DMS153 treated with DMSO at 0.1 percent for 48 hours (cell line): ENCODE data around the gene SELP.

Experiments used
- DNase-seq: peaks from one replicate; lab custom pipeline; 2025; ENCODE audit not compliant: unreplicated experiment; lab: John Stamatoyannopoulos, UW

SELP gene

GRCh38 chr1:169623132-169623926 is 6.6 kb downstream of the SELP start:
- DNase-seq = no peak

GRCh38 chr1:169620565-169620964 is 9.4 kb downstream of the SELP start:
- DNase-seq = no peak

GRCh38 chr1:169618367-169618766 is 11.6 kb downstream of the SELP start:
- DNase-seq = no peak

GRCh38 chr1:169615803-169616202 is 14.1 kb downstream of the SELP start:
- DNase-seq = no peak

GRCh38 chr1:169610858-169611257 is 19.1 kb downstream of the SELP start:
- DNase-seq = no peak

GRCh38 chr1:169610108-169610507 is 19.8 kb downstream of the SELP start:
- no peak for DNase-seq

- no peak for DNase-seq
Observed at GRCh38 chr1:169608226-169608625, 21.7 kb downstream of the SELP start.

GRCh38 chr1:169604781-169605560 is 25.0 kb downstream of the SELP start:
- no peak for DNase-seq

GRCh38 chr1:169601096-169601881 is 28.6 kb downstream of the SELP start:
- no peak for DNase-seq

- DNase-seq = no peak
Observed at GRCh38 chr1:169595764-169596711, 33.9 kb downstream of the SELP start.

- no peak for DNase-seq
Observed at GRCh38 chr1:169594391-169594790, 35.5 kb downstream of the SELP start.

- no peak for DNase-seq
Observed at GRCh38 chr1:169590932-169591331, 39.0 kb downstream of the SELP start.

- DNase-seq = no peak
Observed at GRCh38 chr1:169588785-169589485, 41.0 kb downstream of the SELP start.

GRCh38 chr1:169588112-169588511 is 41.8 kb downstream of the SELP start:
- no peak for DNase-seq

- peak; percentile 81 for DNase-seq
Observed at GRCh38 chr1:169586395-169587255, 43.3 kb downstream of the SELP start, which contains the start of gene F5. Gene F5, minus strand, starts transcription at chr1:169586481. Its CDS starts 95 bp downstream, at chr1:169586386.

GRCh38 chr1:169586067-169586394 is 43.9 kb downstream of the SELP start:
- no peak for DNase-seq

- no peak for DNase-seq
Observed at GRCh38 chr1:169585181-169585580, 44.7 kb downstream of the SELP start.

GRCh38 chr1:169584483-169585144 is 45.3 kb downstream of the SELP start:
- DNase-seq = no peak
